Measurements from ENCODE around the gene RAB6B. TPM values are rescaled to one million over a fixed set of nuclear protein-coding genes. Genes with fewer than 3 reads are reported as not detected.

Gene RAB6B
- total and polyA plus RNA-seq, 2 experiments from 2014 or later = 1.2 to 3.9 TPM

DNA sequence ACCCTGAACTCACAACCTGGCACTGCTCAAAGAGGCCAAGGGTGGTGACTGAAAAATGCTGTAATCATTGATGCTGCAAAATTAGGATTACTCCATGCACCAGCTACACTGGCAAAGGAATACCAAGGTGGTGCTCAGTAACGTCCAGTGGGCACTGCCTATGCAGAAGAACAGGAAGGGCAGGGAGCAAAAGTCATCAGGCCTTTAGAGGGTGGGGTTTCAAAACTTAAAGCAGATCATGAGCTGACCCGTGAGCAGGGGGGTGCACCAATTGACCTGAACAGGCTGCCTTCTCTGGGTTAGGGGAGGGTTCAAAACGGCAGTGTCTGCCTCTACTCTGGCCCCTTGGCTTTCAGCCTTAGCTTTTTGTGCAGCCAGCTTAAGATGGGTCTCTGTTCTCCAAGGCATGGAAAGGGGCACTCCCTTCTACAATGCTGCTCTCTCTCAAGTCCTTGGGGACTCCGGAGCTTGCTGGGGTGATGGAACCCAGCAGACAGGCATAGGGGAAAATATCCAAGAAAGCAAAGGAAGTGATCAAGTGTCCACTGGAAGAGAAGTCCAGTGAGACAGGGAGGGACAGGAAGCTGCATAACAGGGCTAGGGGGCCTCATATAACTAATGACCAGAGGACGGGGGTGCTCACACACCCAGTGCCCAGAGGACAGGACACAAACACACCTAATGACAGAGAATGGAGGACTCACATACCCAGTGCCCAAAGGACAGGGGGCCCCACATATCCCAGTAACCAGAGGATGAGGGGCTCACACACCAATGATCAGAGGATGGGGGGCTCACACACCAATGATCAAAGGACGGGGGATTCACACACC is 11.4 kb downstream of the RAB6B start:
- H3K27ac ChIP-seq (ENCODE audit: low read depth) = no peak overlapping the region
- H4K20me1 ChIP-seq (replicated peaks; ENCODE audit: insufficient read depth) = no peaks in the 10 kb centered on the region
- H3K27ac Mint-ChIP-seq = no peak overlapping the region
- H3K4me3 ChIP-seq = no peak overlapping the region
- no peaks in the 10 kb centered on the region for H3F3A ChIP-seq (replicated peaks; ENCODE audit: low read depth)
- no peaks in the 10 kb centered on the region for H3K9me2 ChIP-seq (ENCODE audit: insufficient read depth)
- no peaks in the 10 kb centered on the region for H3K36me3 ChIP-seq (ENCODE audit: insufficient read depth)
- H3K4me3 Mint-ChIP-seq = no peak overlapping the region
- 0 out of 2 replicates have a peak, but pooled peaks cover 6% of the 10 kb centered on the region for H3K4me1 ChIP-seq (ENCODE audit: insufficient read depth)
- H2AFZ ChIP-seq = no peak overlapping the region
- H3K79me2 ChIP-seq (replicated peaks; ENCODE audit: insufficient read depth) = no peaks in the 10 kb centered on the region
- H3K9me3 Mint-ChIP-seq = peaks cover 2% of the 10 kb centered on the region; the same call in 1 of the 3 replicates
- H3K4me1 Mint-ChIP-seq = peaks cover 10% of the 10 kb centered on the region; the same call in 2 of the 3 replicates
- TF ChIP-seq EZH2phosphoT487 (IDR thresholded peaks at IDR 0.05; ENCODE audit: unreplicated experiment) (no peak), POLR2AphosphoS5 (IDR thresholded peaks at IDR 0.05; ENCODE audit: low read depth) (no peak)
- TF ChIP-seq, protein P1, sequence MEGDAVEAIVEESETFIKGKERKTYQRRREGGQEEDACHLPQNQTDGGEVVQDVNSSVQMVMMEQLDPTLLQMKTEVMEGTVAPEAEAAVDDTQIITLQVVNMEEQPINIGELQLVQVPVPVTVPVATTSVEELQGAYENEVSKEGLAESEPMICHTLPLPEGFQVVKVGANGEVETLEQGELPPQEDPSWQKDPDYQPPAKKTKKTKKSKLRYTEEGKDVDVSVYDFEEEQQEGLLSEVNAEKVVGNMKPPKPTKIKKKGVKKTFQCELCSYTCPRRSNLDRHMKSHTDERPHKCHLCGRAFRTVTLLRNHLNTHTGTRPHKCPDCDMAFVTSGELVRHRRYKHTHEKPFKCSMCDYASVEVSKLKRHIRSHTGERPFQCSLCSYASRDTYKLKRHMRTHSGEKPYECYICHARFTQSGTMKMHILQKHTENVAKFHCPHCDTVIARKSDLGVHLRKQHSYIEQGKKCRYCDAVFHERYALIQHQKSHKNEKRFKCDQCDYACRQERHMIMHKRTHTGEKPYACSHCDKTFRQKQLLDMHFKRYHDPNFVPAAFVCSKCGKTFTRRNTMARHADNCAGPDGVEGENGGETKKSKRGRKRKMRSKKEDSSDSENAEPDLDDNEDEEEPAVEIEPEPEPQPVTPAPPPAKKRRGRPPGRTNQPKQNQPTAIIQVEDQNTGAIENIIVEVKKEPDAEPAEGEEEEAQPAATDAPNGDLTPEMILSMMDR (conservative IDR thresholded peaks at IDR 0.05; ENCODE audit: low read depth in 2 of 2) = no peak
- no peaks in the 10 kb centered on the region for H3K27me3 ChIP-seq (ENCODE audit: insufficient read depth)
- H3K4me2 ChIP-seq = no peak overlapping the region
- H3K36me3 Mint-ChIP-seq (ENCODE audit: low read depth) = peaks cover 5% of the 10 kb centered on the region; the same call in 1 of the 3 replicates
- peaks cover 2% of the 10 kb centered on the region for H3K27me3 Mint-ChIP-seq (ENCODE audit: insufficient read depth, low read depth, poor library complexity)
- ATAC-seq (no peak), DNase-seq (ENCODE audit: low spot score) (no peak)

DNA sequence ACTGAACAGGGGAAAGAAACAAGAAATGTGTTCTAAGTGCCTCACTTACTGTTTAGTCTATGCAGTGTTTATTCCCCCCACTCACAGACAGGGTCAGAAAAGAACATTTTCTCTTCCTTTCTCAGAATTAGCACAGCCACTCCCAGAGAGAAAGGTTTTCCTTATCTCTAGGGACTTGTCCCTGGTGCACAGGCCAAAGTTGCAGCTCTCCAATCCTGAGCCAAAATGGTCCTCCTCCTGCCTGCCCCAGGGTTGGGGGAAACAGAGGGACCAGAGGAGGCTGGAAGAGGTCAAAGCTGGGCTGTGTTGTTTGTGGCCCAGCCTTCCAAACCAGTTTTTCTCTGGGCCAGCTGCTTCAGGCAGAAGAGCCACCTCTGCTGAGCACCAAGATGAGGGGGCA is 12.0 kb downstream of the RAB6B start:
- Mint-ChIP-seq H3K4me3 (no peak overlapping the region), H3K27ac (no peak overlapping the region), H3K9me3 (peaks cover 2% of the 10 kb centered on the region; the same call in 1 of the 3 replicates), H3K36me3 (ENCODE audit: low read depth) (peaks cover 5% of the 10 kb centered on the region; the same call in 1 of the 3 replicates), H3K4me1 (peaks cover 7% of the 10 kb centered on the region; the same call in 2 of the 3 replicates), H3K27me3 (ENCODE audit: insufficient read depth, low read depth, poor library complexity) (peaks cover 2% of the 10 kb centered on the region)
- Histone ChIP-seq H3K9me2 (ENCODE audit: insufficient read depth) (no peaks in the 10 kb centered on the region), H4K20me1 (replicated peaks; ENCODE audit: insufficient read depth) (no peaks in the 10 kb centered on the region), H3K4me1 (ENCODE audit: insufficient read depth) (0 out of 2 replicates have a peak, but pooled peaks cover 6% of the 10 kb centered on the region), H3K27me3 (ENCODE audit: insufficient read depth) (no peaks in the 10 kb centered on the region), H3K27ac (ENCODE audit: low read depth) (no peak overlapping the region), H3K79me2 (replicated peaks; ENCODE audit: insufficient read depth) (no peaks in the 10 kb centered on the region), H3K36me3 (ENCODE audit: insufficient read depth) (no peaks in the 10 kb centered on the region), H3F3A (replicated peaks; ENCODE audit: low read depth) (no peaks in the 10 kb centered on the region), H2AFZ (no peak overlapping the region), H3K4me3 (no peak overlapping the region), H3K4me2 (no peak overlapping the region)
- DNase-seq (ENCODE audit: low spot score) (no peak), ATAC-seq (no peak)
- no peak for TF ChIP-seq STAT1 (IDR thresholded peaks at IDR 0.05; ENCODE audit: unreplicated experiment)
- TF ChIP-seq, protein P2, sequence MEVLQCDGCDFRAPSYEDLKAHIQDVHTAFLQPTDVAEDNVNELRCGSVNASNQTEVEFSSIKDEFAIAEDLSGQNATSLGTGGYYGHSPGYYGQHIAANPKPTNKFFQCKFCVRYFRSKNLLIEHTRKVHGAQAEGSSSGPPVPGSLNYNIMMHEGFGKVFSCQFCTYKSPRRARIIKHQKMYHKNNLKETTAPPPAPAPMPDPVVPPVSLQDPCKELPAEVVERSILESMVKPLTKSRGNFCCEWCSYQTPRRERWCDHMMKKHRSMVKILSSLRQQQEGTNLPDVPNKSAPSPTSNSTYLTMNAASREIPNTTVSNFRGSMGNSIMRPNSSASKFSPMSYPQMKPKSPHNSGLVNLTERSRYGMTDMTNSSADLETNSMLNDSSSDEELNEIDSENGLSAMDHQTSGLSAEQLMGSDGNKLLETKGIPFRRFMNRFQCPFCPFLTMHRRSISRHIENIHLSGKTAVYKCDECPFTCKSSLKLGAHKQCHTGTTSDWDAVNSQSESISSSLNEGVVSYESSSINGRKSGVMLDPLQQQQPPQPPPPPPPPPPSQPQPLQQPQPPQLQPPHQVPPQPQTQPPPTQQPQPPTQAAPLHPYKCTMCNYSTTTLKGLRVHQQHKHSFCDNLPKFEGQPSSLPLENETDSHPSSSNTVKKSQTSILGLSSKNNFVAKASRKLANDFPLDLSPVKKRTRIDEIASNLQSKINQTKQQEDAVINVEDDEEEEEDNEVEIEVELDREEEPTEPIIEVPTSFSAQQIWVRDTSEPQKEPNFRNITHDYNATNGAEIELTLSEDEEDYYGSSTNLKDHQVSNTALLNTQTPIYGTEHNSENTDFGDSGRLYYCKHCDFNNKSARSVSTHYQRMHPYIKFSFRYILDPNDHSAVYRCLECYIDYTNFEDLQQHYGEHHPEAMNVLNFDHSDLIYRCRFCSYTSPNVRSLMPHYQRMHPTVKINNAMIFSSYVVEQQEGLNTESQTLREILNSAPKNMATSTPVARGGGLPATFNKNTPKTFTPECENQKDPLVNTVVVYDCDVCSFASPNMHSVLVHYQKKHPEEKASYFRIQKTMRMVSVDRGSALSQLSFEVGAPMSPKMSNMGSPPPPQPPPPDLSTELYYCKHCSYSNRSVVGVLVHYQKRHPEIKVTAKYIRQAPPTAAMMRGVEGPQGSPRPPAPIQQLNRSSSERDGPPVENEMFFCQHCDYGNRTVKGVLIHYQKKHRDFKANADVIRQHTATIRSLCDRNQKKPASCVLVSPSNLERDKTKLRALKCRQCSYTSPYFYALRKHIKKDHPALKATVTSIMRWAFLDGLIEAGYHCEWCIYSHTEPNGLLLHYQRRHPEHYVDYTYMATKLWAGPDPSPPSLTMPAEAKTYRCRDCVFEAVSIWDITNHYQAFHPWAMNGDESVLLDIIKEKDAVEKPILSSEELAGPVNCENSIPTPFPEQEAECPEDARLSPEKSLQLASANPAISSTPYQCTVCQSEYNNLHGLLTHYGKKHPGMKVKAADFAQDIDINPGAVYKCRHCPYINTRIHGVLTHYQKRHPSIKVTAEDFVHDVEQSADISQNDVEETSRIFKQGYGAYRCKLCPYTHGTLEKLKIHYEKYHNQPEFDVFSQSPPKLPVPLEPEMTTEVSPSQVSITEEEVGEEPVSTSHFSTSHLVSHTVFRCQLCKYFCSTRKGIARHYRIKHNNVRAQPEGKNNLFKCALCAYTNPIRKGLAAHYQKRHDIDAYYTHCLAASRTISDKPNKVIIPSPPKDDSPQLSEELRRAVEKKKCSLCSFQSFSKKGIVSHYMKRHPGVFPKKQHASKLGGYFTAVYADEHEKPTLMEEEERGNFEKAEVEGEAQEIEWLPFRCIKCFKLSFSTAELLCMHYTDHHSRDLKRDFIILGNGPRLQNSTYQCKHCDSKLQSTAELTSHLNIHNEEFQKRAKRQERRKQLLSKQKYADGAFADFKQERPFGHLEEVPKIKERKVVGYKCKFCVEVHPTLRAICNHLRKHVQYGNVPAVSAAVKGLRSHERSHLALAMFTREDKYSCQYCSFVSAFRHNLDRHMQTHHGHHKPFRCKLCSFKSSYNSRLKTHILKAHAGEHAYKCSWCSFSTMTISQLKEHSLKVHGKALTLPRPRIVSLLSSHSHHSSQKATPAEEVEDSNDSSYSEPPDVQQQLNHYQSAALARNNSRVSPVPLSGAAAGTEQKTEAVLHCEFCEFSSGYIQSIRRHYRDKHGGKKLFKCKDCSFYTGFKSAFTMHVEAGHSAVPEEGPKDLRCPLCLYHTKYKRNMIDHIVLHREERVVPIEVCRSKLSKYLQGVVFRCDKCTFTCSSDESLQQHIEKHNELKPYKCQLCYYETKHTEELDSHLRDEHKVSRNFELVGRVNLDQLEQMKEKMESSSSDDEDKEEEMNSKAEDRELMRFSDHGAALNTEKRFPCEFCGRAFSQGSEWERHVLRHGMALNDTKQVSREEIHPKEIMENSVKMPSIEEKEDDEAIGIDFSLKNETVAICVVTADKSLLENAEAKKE (CRISPR knock-in tag; IDR thresholded peaks at IDR 0.05) = no peak
- TF ChIP-seq, protein P3, sequence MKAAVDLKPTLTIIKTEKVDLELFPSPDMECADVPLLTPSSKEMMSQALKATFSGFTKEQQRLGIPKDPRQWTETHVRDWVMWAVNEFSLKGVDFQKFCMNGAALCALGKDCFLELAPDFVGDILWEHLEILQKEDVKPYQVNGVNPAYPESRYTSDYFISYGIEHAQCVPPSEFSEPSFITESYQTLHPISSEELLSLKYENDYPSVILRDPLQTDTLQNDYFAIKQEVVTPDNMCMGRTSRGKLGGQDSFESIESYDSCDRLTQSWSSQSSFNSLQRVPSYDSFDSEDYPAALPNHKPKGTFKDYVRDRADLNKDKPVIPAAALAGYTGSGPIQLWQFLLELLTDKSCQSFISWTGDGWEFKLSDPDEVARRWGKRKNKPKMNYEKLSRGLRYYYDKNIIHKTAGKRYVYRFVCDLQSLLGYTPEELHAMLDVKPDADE (IDR thresholded peaks at IDR 0.05) = no peak
- TF ChIP-seq, protein P4, sequence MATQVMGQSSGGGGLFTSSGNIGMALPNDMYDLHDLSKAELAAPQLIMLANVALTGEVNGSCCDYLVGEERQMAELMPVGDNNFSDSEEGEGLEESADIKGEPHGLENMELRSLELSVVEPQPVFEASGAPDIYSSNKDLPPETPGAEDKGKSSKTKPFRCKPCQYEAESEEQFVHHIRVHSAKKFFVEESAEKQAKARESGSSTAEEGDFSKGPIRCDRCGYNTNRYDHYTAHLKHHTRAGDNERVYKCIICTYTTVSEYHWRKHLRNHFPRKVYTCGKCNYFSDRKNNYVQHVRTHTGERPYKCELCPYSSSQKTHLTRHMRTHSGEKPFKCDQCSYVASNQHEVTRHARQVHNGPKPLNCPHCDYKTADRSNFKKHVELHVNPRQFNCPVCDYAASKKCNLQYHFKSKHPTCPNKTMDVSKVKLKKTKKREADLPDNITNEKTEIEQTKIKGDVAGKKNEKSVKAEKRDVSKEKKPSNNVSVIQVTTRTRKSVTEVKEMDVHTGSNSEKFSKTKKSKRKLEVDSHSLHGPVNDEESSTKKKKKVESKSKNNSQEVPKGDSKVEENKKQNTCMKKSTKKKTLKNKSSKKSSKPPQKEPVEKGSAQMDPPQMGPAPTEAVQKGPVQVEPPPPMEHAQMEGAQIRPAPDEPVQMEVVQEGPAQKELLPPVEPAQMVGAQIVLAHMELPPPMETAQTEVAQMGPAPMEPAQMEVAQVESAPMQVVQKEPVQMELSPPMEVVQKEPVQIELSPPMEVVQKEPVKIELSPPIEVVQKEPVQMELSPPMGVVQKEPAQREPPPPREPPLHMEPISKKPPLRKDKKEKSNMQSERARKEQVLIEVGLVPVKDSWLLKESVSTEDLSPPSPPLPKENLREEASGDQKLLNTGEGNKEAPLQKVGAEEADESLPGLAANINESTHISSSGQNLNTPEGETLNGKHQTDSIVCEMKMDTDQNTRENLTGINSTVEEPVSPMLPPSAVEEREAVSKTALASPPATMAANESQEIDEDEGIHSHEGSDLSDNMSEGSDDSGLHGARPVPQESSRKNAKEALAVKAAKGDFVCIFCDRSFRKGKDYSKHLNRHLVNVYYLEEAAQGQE (IDR thresholded peaks at IDR 0.05; ENCODE audit: unreplicated experiment) = no peak
